GM21529 (cell line): Measurements from ENCODE around the gene PLA2R1.
A peak's percentile ranks its signal among the peaks of the same experiment; 100 is the strongest.

Experiments used
- ATAC-seq: cut with Tn5 transposase; IDR thresholded peaks from one replicate; pipeline ENCODE4 v1.9.1; 2021; ENCODE audit not compliant: unreplicated experiment

The PLA2R1 gene

DNA sequence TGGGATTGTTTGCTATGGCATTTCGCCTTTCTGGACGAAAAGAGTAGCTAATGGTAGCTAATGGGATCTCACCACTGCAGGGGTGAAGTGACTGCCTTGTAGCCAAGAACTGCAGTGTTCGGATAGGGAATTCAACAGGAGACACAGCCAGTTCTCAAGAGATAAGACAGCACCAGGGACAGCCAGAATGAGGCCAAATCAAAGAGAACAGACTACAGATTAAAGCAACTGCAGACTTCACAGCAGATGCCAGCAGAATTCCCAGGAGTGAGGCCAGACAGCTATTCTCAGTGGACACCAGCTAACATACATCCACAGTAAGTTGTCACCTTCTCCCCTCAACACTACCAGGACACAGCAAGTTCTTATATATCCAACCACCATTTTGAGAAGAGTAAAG, 124.0 kb downstream of the PLA2R1 start:
- ATAC-seq, result no peak

DNA sequence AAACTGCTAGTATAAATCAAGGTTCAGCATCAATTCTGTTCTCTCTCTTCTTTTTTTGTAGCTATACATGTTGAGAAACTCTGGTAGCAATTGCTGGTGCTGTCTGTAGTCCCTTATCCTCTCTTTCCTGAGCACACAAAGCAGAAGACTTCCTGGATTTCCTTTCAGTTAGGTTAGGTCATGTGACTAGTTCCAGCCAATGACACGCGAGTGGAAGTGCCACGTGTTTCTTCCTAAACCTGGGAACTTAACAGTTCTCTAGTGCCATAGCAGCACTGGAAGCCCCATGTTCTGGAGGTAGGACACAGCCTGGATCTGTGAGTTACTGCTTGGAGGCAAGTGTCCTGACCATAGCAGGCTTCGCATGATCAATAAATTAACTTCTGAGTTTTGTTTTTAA, 125.9 kb downstream of the PLA2R1 start:
- no peak for ATAC-seq

DNA sequence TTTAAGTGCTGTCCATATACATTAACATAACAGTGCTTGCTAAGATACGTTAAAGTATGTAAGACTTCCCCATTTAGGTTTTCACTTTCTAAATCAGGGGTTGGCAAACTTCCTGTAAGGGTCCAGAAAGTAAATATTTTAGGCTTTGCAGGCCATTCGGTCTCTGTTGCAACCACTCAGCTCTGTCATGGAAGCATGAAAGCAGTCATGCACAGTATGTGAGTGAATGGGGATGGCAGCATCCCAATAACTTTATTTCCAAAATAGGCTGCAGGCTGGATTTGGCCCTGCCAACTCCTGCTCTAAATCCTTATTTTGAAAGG, 128.7 kb downstream of the PLA2R1 start:
- ATAC-seq, result peak; percentile 93

DNA sequence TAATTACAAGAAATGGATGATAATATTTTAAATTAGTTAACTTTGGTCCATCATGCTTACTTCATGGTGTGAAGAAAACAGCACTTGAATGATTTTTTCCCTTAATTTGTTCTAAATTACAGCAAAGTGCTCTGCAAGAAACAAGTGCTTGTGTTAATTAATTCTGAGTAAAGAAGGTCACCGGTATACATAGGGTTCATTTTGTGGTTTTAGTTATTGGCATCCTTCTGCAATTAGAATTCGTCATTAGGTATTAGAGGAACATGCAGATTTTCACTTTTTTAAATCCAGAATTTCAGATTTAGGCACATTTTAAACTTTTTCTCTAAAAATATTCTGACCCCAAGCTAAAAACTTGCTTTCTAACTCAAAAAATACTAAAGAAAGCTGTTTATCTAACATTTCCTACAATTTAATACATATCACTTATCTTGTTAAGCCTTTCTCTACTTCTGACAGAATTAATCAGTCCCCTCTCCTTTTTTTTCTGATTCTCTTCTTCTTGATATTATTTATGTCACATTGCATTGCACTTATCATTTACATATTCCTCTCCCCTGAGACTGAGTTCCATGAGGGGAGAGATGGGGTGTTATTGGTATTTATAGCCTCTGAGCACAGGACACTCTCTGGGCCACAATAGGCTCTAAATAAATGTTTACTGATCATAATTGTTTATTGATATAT, 129.2 kb downstream of the PLA2R1 start:
- no peak for ATAC-seq

DNA sequence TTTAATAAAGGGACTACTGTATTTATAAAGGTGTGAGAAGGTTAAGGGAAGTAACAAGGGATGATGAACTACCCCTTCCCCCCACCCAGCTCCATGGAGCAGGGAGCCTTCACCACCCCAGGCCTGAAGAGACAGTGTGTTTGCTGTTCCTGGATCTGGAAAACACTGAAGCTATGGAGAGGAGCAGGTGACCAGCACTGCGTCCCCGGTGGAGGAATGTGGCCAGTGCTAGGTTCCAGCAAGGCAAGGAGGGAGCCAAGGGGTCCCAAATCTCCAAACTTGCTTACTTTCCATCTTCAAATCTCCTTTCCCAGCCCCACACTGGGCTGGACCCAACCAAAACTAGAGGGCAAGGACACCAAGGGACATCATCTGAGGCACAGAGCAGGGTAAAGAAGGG, 135.7 kb downstream of the PLA2R1 start:
- ATAC-seq, result no peak

DNA sequence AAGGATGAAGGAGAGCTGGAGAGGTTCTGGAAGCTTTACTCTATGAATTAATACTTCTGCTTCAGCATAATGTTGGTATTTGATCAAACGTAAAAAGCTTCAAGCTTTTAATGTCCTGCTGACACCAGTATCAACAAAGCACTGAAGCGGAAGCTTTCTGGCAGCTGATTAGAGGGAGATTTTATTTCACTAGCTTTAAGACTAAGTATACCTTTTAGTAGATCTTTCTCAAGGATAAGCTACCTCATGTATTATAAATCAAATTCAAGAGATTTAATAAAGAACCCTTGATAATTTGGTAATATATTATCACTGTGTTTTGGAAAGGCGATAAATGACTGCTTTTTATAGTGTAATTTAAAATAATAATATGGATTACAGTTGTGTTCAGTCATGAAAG, 136.4 kb downstream of the PLA2R1 start:
- ATAC-seq, result no peak

DNA sequence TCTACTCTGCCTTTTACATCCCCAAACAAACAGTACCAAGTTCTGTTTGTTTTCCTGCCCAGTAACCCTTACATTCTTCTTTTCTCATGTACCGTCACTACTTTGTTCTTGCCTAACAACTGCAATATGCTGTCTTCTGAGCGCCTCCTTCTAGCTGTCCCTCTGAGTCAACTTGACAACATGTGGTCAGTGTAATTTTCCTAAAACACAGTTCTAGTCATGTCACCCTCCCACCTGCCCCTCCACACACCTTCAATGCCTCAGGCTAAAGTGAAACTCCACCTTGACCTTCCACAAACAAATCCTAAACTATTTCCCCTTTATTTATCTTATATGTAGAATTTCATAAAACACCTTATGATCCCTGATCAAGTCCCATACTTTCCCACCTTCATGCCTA, 139.9 kb downstream of the PLA2R1 start:
- peak; percentile 65 for ATAC-seq

DNA sequence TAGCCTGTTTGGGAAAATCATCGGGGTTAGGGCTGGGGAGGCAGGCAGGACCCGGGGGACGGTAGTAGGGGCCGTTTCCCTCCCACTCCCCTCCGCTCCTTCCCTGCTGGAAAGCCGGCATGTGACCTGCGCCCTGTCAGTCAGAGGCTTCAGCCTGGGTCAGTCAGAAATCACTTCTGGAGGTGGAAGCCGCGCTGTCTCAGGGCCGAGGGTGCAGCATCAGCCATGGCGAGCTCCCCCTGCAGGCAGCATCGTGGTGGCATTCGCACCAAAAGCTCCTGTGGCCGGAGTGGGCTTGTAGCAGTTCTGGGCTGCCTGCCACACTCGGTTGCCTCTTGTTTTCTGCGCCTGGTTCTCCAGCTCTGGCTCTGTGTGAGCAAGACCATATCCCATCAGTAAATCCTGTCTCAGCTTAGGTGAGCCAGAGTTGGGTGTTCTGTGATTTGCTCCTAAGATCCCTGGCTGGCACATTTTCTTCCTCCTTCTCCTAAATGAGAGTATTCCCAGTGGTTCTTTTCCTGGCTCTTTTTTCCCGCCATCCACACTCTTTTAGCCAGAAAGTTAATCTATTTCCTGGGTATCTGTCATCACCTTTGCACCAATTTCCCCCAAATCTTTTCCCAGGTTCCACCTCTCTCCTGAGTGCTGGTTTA, 140.5 kb downstream of the PLA2R1 start:
- peak; percentile 92 for ATAC-seq

DNA sequence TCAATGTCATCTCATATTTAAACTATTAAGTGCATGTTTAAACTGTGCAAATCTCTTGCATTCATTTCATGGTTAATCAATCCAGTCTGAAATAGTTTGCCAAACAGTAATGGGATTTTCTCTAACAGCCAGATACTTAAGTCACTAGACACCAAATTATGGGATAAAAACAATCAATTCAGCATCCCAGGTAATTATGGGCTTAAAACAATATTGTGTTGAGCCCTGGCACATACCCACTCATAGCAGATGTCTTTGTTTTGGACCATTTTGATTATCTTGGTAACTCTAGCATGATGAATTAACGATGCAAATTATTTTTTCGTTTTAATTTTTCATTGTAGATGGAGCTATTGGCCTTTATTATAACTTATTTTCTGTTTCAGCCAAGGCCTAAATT, 145.9 kb downstream of the PLA2R1 start:
- ATAC-seq, result no peak

DNA sequence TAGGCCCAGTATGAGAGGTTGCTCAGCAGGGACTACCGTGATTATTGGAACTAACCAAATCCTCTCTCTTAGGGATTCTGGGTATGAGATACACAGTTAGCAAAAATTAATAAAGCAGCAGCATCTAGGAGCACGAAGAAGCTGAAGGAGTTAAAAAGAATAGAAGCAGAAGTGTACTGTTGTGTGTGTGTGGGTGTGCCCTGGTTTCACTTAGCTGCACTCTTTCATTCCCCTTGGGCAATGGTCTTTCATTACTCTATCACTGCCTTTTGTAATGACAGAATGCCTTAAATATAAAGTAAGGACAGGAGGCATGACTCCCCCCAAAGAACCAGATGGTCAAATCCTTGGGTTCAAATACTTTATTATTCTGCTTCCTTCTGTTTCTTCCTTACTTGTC, 148.5 kb downstream of the PLA2R1 start:
- ATAC-seq, result no peak

DNA sequence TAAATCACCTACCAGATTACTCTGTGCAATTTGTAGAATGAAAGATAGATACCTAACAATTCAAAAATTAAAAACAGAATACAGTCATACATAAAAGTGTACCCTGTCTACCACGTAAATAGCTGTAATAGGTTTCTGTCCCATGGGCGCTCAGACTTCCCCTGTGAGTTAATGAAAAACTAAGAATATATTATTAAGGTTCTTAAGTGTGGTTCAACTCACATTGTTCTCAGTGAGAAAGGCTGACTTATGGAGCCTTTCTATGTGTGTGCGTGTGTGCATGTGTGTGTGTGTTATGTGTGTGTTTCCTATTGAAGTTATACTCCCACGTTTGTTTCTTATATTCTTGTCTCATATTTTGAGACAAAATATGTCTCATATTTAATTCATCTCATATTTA, 149.8 kb downstream of the PLA2R1 start:
- ATAC-seq, result no peak

DNA sequence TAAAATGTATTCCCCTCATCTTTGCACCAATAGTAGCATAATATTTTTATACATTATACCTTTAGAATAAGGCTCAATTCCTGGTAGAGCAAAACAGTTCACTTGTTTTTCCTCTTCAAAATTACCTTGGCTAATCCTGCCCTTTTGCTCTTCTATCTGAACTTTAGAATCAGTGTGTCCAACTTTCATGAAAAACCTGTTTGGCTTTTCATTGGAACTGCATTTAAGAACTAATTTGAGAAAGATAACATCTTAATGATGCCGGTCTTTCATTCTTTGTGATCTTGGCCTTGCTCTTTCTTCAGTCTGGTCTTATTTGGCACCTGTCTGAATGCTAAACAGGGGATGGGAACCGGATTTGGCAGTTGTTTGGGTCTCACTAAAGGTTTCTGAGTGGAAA, 151.5 kb downstream of the PLA2R1 start:
- no peak for ATAC-seq

DNA sequence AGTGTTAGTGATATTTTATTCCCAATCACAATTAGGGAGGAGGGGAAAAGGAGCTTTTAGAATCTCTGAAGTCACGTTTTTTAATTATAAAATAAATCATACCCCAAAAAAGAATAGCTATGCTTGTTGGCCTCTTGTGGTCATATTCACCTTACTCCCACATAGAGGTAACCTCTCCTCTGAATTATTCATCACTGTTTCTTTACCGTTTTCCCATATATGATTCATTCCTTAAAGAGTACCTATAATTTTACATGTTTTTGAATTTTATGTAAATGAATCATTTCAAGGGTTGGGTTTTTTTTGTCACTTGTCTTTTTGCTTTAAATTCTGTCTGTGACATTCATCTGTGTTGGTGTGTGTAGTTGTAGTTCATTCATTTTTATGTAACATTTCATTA, 153.8 kb downstream of the PLA2R1 start:
- ATAC-seq, result no peak

DNA sequence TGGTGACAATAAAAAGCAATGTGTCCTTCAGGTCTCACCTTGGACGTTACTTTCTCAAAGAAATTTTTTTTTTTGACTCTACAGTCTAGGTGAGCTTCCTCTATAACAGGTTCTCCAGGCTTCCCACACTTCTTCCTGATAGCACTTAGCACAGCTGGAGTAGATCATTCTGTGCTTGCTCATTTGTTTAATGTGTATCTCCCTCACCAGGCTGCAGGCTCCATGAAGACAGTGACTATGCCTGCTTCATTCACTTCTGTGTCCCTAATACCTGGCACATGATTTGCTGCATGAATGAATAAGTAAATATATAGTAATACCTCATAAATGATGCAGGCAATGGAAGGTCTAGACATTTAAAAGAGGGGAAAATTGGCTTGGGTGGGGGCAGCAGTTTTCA, 154.5 kb downstream of the PLA2R1 start:
- no peak for ATAC-seq

DNA sequence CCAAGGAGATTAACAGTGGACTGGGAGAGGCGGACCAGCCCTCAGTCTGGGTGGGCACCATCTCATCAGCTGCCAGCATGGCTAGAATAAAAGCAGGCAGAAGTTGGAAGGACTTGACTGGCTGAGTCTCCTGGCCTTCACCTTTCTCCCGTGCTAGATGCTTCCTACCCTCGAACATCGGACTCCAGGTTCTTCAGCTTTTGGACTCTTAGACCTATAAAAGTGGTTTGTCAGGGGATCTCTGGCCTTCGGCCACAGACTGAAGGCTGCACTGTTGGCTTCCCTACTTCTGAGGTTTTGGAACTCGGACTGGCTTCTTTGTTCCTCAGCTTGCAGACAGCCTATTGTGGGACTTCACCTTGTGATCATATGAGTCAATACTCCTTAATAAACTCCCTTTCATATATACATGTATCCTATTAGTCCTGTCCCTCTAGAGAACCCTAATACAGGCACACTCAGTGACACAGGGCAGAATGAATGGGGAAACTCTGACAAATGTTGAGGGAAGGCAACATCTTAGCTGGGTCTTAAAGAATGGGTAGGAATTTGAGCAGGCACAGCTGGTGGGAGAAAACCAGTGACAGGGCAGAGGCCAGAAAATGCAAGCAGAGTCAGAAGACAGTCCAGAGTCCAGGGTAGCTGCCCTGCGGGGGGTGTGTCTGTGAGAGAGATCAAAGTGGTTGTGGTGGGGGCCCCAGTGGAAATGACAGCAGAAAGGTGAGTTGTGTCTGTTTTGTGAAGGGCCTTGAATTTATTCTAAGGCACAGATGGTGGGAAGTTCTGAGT, 156.3 kb downstream of the PLA2R1 start:
- ATAC-seq, result no peak

DNA sequence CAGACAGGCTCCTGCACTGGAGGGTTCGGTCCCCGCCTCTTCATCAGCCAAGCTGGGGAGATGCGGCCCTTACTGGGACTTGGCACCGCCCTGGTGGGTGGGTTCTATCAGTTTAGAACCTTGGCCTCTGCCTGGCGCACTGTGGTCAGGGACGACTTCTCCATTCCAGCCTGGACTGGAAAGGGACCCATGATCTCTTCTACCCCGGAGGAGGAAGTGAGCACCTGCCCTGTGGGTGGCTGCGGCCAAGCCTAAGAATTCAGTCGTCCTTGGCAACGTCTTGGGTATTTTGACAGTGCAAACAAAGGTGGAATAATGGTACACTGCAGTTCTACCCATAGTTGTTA, 157.5 kb downstream of the PLA2R1 start:
- peak; percentile 51 for ATAC-seq

DNA sequence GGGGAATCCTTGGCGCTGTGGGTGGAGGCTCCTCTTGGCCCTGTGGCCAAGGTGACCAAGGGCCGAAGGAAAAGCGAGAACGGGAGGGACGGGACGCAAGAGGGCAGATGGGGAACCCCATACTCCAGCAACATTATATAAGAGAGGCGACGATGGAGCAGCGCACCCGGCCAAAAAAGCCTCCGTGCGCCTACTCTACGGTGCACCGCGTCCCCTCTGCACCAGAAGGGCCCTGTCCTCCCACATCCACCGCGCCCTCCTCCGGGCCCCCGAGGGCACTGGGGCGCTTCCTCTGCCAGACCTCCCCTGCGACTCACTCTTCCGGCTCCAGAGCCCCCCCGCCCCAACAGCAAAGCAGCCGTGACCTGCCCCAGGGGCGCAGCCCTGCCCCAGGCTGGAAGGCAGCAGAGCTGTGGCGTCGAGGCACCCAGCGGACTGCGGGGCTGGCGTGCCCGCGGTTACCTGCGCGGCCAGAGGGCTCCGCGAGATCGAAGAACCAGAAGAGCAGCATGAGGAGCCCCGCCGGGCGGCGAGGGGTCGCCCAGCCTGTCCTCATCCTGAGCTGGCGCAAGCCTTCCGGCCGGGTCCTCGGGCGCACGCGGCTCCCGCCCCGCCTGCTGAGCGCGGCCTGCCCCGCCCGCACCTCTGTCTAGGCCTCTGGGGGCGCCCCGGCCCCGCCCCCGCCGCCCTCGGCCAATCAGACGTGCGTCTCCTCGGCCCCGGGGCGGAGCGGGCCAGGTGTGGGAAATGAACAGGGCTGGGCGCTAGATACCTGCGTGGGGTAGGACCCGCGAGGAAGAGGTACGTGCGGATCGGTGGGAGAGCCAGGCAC, 158.1 kb downstream of the PLA2R1 start, which contains the start of gene LY75:
Gene LY75, minus strand, starts transcription at position 630 of the 832 bp plus-strand sequence.
- ATAC-seq, result peak; percentile 79

DNA sequence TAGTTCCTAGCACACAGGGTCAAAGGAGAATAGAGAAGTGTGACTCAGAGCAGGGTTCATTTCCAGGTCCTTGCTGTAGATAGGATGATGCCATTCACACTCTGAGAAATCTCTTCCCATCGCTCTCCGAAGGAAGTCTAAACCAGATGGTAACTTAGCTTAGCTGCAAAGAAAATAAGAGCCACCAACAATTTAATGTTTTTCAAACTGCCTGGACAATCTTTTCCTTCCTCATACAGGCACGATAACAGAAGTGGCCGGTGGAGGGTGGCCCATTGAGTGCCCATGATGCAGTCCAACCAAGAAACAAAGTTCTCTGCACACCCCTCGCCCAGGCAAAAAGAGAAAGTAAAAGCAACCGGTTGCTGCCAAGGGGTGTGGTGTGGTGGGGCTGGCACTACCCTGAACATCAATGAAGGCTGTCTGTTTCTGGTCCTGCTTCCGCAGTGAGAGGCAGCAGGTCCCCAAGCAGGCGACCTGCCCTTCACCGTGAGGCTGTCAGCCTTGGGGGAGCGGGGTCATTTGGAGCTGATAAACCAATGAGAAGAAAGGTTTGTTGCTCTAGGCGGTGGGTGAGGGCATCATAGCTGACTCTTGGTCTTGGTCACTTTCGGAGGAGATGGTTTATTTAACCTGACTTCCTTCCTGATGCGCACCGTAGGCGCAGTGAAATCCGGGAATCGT, 158.8 kb downstream of the PLA2R1 start:
- ATAC-seq, result peak; percentile 29

DNA sequence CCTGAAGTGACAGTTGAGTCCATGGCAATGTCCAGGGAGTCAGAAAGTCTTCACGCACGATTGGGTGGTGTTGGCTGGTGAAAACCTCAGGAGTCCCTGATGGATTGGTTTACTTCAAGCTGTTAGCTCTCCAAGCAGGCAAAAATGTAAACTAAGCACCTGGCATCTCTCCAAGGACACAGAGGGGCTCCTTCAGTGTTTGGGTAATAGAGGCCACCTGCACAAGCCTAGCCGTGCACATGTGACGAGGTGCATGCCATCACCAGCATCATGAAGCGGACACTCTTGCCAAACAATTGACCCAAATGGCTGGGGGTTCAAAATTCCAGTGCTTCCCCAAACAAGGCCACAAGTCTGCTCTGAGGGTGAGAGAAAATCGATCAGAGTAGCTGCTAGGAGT, 159.7 kb downstream of the PLA2R1 start:
- ATAC-seq, result no peak

DNA sequence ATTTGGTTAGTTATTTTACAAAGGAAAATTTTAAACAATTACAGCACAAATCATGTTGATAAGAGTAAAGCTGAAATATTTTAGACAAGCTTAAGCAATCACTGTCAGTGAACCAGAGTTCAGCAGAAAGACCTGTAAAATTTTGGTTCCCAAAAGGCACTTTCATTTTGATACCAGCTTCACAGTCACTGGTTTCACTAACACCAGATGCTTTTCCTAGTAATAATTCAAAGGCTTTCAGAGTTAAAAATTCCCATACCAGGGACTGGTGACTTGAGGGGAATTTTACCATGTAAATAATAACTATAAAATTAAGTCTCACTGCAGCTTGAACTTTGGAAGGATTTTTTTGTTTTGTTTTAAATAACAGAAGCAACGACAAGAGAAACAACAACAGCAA, 162.1 kb downstream of the PLA2R1 start:
- no peak for ATAC-seq

DNA sequence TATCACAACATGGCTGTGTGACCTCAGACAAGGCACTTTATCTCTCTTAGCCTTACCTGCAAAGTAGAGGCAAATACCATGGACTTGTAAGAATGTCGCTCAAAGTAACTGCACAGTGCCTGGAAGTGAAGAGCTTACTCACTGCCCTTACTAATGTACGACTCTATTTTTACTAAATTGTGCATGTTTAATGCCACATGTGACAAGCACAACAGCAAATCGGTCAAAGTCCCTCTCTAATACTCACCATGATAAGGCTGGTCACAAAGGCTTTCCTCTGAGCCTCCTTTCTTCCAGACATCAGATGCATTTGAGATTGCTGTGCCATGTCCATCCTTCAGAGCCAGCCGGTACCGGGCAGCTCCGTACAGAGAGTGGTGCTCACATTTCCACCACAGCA, 164.0 kb downstream of the PLA2R1 start:
- ATAC-seq, result no peak
